WERI-Rb-1 (cell line): ENCODE data around the gene DNMT1.
"Not testable (repeated sequence)": the region's sequence is repeated elsewhere in the genome, so short reads cannot be mapped to it uniquely, and the experiment has no call there.

Source experiments
- DNase-seq: peaks from one replicate; pipeline ENCODE4 v3.0.0-alpha.2; 2020
- H3K27ac ChIP-seq: fragments of 250-450 bp; sonication (Bioruptor Pico); 2 replicates; pipeline ENCODE4 v1.5.1; 2020; ENCODE audit warnings: mild to moderate bottlenecking, moderate library complexity
- H3K27me3 ChIP-seq: fragments of 250-450 bp; sonication (Bioruptor Pico); 2 replicates; pipeline ENCODE4 v1.5.1; 2021; ENCODE audit warnings: mild to moderate bottlenecking, low read depth, moderate library complexity; ENCODE audit not compliant: insufficient read depth, severe bottlenecking
- H3K36me3 ChIP-seq: fragments of 250-450 bp; sonication (Bioruptor Pico); 2 replicates; pipeline ENCODE4 v1.5.1; 2020; ENCODE audit warnings: mild to moderate bottlenecking, moderate library complexity
- H3K4me3 ChIP-seq: 2 replicates; pipeline ENCODE4 v1.5.1; 2011; ENCODE audit warnings: low read depth, mild to moderate bottlenecking, control low read depth, low read length
- H3K9me3 ChIP-seq: fragments of 250-450 bp; sonication (Bioruptor Pico); 2 replicates; pipeline ENCODE4 v1.5.1; 2021; ENCODE audit warnings: mild to moderate bottlenecking, moderate library complexity; ENCODE audit not compliant: severe bottlenecking
- TF ChIP-seq, protein P1 (sequence below): IDR thresholded peaks from 2 replicates; pipeline ENCODE4 v1.5.1; 2011; ENCODE audit warnings: low read depth, mild to moderate bottlenecking, control low read depth, inconsistent platforms, low read length

The DNMT1 gene

DNA sequence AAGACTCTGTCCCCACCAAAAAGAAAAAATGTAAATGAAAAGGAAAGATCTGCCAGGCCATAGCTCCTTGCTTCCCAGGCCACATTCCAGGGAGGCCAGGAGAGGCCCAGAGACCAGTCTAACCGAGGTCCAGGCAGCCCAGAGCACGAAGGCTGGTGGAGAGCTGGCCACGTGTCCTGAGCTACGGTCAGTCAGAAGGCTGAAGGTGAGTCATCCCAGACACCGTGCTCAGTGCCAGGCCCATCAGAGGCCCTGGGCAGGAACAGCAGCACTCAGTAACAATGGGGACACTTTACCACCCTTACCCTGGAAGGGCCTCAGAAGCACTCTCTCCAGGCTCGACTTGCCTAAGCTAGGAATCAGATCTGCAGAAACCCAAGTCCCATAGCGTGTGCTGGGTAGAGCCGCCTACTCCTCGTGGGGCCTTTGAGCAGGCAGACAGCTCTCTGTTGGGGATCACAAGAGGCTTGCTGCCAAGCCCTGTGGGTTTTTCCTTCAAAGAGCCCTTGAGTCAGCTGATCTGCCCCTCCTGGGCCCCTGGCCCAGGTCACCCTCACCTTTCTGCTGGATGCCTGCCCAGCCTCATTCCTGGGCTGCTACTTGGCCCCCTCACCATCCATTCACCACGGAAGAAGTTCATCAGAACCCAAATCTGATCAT is 11.6 kb upstream of the DNMT1 start:
- DNase-seq: no peak
- H3K9me3 ChIP-seq: no peaks in the 10 kb centered on the region
- H3K27me3 ChIP-seq: no peaks in the 10 kb centered on the region
- H3K4me3 ChIP-seq: no peak overlapping the region
- TF ChIP-seq, protein P1, sequence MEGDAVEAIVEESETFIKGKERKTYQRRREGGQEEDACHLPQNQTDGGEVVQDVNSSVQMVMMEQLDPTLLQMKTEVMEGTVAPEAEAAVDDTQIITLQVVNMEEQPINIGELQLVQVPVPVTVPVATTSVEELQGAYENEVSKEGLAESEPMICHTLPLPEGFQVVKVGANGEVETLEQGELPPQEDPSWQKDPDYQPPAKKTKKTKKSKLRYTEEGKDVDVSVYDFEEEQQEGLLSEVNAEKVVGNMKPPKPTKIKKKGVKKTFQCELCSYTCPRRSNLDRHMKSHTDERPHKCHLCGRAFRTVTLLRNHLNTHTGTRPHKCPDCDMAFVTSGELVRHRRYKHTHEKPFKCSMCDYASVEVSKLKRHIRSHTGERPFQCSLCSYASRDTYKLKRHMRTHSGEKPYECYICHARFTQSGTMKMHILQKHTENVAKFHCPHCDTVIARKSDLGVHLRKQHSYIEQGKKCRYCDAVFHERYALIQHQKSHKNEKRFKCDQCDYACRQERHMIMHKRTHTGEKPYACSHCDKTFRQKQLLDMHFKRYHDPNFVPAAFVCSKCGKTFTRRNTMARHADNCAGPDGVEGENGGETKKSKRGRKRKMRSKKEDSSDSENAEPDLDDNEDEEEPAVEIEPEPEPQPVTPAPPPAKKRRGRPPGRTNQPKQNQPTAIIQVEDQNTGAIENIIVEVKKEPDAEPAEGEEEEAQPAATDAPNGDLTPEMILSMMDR: no peak
- no peaks in the 10 kb centered on the region for H3K36me3 ChIP-seq
- no peak overlapping the region for H3K27ac ChIP-seq

GRCh38 chr19:10205636-10206035 is 10.9 kb upstream of the DNMT1 start:
- H3K27ac ChIP-seq: no peak overlapping the region
- H3K27me3 ChIP-seq: no peaks in the 10 kb centered on the region
- no peak for DNase-seq
- TF ChIP-seq, protein P1: no peak
- no peaks in the 10 kb centered on the region for H3K9me3 ChIP-seq
- no peak overlapping the region for H3K4me3 ChIP-seq
- H3K36me3 ChIP-seq: no peaks in the 10 kb centered on the region

GRCh38 chr19:10203686-10204085 is 8.9 kb upstream of the DNMT1 start:
- TF ChIP-seq, protein P1: no peak
- Histone ChIP-seq H3K27ac (no peak overlapping the region), H3K27me3 (no peaks in the 10 kb centered on the region), H3K36me3 (no peaks in the 10 kb centered on the region), H3K4me3 (no peak overlapping the region), H3K9me3 (no peaks in the 10 kb centered on the region)
- no peak for DNase-seq

DNA sequence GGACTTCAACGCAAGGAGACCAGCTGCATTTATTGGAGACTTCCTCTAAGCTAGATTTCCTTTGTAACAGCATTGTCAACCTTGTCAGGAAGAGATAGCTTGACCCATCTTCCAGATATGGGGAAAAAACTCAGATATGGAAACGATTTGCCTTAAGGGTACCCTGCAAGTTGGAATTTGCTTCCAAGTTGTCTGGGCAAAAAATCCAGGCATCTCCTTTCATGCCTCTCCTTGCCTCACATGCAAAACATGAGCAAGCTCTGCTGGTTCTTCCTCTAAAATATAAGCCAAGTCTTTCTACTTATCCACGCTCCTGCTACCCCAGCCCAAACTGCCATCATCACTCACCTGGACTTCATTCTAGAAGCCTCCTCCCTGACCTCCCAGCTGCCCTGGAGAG is 6.4 kb upstream of the DNMT1 start:
- Histone ChIP-seq H3K36me3 (no peaks in the 10 kb centered on the region), H3K27ac (no peak overlapping the region), H3K27me3 (no peaks in the 10 kb centered on the region), H3K9me3 (no peaks in the 10 kb centered on the region), H3K4me3 (no peak overlapping the region)
- TF ChIP-seq, protein P1: no peak
- DNase-seq: no peak

GRCh38 chr19:10200101-10200500 is 5.3 kb upstream of the DNMT1 start:
- not testable (repeated sequence) for DNase-seq, H3K27me3 ChIP-seq, H3K9me3 ChIP-seq

DNA sequence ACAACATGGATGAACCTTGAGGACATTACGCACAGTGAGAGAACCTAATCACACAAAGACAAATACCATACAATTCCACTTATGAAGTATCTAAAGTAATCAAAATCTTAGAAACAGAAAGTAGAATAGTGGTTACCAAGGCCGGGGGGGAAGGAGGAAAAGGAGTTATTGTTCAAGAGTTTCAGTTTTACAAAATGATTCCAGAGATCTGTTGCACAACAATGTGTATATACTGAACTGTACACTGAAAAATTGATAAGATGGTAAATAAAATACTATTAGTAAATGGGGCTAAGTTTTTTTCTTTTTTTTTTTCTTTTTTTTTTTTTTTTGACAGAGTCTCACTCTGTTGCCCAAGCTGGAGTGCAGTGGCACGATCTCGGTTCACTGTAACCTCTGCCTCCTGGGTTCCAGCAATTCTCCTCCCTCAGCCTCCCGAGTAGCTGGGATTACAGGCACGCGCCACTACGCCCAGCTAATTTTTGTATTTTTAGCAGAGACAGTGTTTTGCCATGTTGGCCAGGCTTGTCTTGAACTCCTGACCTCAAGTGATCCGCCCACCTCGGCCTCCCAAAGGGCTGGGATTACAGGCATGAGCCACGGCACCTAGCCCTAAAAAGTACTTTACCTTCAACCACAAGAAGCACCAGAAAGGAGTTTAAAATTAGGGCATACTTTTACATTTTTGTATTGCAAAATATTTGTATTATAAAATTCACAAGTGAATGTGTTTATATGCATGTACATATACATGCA is 4.3 kb upstream of the DNMT1 start:
- not testable (repeated sequence) for H3K27me3 ChIP-seq, DNase-seq, H3K36me3 ChIP-seq, H3K27ac ChIP-seq, H3K9me3 ChIP-seq, H3K4me3 ChIP-seq

More at GRCh38 chr19:10200101-10200500, 5.3 kb upstream of the DNMT1 start:
- not testable (repeated sequence) for H3K4me3 ChIP-seq, H3K27ac ChIP-seq, H3K36me3 ChIP-seq

- TF ChIP-seq, protein P1: no peak
- peak overlapping the region; percentile 91 for H3K4me3 ChIP-seq
- DNase-seq: no peak
- no peaks in the 10 kb centered on the region for H3K27me3 ChIP-seq
- peak overlapping the region; percentile 99 for H3K27ac ChIP-seq
- H3K9me3 ChIP-seq: no peaks in the 10 kb centered on the region
- peaks cover 36% of the 10 kb centered on the region for H3K36me3 ChIP-seq
Measured at GRCh38 chr19:10195199-10195519, 406 bp upstream of the DNMT1 start.
